Chondrocyte (in vitro differentiated cells): ENCODE results near the gene ZNF148. TPM values are rescaled to one million over a fixed set of nuclear protein-coding genes. Genes with fewer than 3 reads are reported as not detected.
A peak's percentile ranks its signal among the peaks of the same experiment; 100 is the strongest.

Experiments used
- DNase-seq: peaks from one replicate; pipeline ENCODE4 v3.0.0; 2021; ENCODE audit warnings: mixed read lengths, low spot score
- H3K27ac Mint-ChIP-seq: one replicate; pipeline ENCODE4 v1.8.0; 2021; ENCODE audit warnings: mild to moderate bottlenecking, moderate library complexity, mixed read lengths; ENCODE audit not compliant: unreplicated experiment
- H3K27me3 Mint-ChIP-seq: 2 replicates; pipeline ENCODE4 v1.8.0; 2021; ENCODE audit warnings: low read depth, mixed read lengths
- H3K36me3 Mint-ChIP-seq: 2 replicates; pipeline ENCODE4 v1.8.0; 2021; ENCODE audit warnings: low read depth, mixed read lengths
- H3K4me1 Mint-ChIP-seq: 2 replicates; pipeline ENCODE4 v1.8.0; 2021; ENCODE audit warnings: low read depth, mild to moderate bottlenecking, mixed read lengths
- H3K4me3 Mint-ChIP-seq: one replicate; pipeline ENCODE4 v1.8.0; 2021; ENCODE audit warnings: mild to moderate bottlenecking, moderate library complexity, mixed read lengths; ENCODE audit not compliant: unreplicated experiment
- H3K9me3 Mint-ChIP-seq: 2 replicates; pipeline ENCODE4 v1.8.0; 2021; ENCODE audit warnings: low read depth, mixed read lengths
- CTCF ChIP-seq: fragments of 200-600 bp; sonication (generic); IDR thresholded peaks from 2 replicates; pipeline ENCODE4 v1.5.0; 2021; ENCODE audit warnings: antibody characterized with exemption, mild to moderate bottlenecking, moderate library complexity
- total RNA-seq: library from RNA; stranded (reverse); gene quantifications from 3 replicates; pipeline ENCODE4 v1.2.1, GENCODE V29; 2021

ZNF148 gene
- total RNA-seq, 1 donor from 2014 or later = 45.9 TPM

GRCh38 chr3:125324341-125324740, 50.8 kb downstream of the ZNF148 start:
- Mint-ChIP-seq H3K4me3 (no peak overlapping the region), H3K27me3 (no peaks in the 10 kb centered on the region), H3K27ac (peak overlapping the region; percentile 60), H3K36me3 (peaks cover 4% of the 10 kb centered on the region), H3K4me1 (peaks cover 42% of the 10 kb centered on the region), H3K9me3 (peaks cover 6% of the 10 kb centered on the region)
- no peak for DNase-seq
- TF ChIP-seq CTCF = no peak

- DNase-seq = no peak
- H3K9me3 Mint-ChIP-seq = peaks cover 6% of the 10 kb centered on the region
- no peaks in the 10 kb centered on the region for H3K27me3 Mint-ChIP-seq
- H3K4me3 Mint-ChIP-seq = no peak overlapping the region
- TF ChIP-seq CTCF = no peak
- peak overlapping the region; percentile 83 for H3K27ac Mint-ChIP-seq
- H3K36me3 Mint-ChIP-seq = peaks cover 2% of the 10 kb centered on the region
- peaks cover 49% of the 10 kb centered on the region for H3K4me1 Mint-ChIP-seq
Observed at GRCh38 chr3:125322917-125323316, 52.2 kb downstream of the ZNF148 start.

DNA sequence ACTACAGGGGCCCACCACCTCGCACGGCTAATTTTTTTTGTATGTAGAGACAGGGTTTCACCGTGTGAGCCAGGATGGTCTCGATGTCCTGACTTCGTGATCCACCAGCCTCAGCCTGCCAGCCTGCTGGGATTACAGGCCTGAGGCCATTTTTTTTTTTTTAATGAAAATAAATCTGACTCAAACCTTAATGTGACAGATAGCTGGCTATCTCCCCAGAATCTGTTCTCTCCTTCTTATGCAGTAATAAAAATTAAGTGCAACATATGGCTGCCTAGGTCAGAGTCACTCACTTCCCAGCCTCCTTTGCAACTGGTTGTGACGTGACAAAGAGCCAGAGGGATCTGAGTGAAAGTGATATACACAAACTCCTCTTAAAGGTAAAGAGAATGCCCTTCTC, 53.0 kb downstream of the ZNF148 start:
- H3K36me3 Mint-ChIP-seq = peaks cover 2% of the 10 kb centered on the region
- no peak overlapping the region for H3K4me3 Mint-ChIP-seq
- H3K9me3 Mint-ChIP-seq = peaks cover 6% of the 10 kb centered on the region

DNA sequence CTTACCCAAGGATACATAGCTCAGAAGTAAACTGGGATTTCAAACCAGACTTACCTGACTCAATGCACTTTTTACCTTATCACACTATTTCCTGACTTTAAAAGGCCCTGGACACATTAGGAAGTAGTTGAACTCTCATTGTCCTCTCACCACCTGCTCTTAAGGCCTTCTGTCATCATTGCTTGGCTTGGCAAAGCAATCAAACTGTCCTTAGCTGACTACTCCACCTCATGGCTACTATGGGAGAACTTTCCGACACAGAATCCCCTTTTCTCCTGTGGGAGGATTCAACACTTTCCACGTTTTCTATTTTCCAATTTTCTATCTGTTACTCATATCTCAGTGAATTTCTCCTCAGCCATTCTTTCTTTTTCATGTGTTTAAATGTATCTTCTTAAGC, 55.4 kb downstream of the ZNF148 start:
- DNase-seq = no peak
- no peaks in the 10 kb centered on the region for H3K27me3 Mint-ChIP-seq
- H3K4me3 Mint-ChIP-seq = no peak overlapping the region
- peaks cover 33% of the 10 kb centered on the region for H3K4me1 Mint-ChIP-seq
- H3K9me3 Mint-ChIP-seq = no peaks in the 10 kb centered on the region
- peaks cover 8% of the 10 kb centered on the region for H3K36me3 Mint-ChIP-seq
- H3K27ac Mint-ChIP-seq = no peak overlapping the region
- TF ChIP-seq CTCF = no peak

More for the DNA sequence above, 53.0 kb downstream of the ZNF148 start:
- H3K27me3 Mint-ChIP-seq = no peaks in the 10 kb centered on the region
- H3K27ac Mint-ChIP-seq = peak overlapping the region; percentile 83
- no peak for TF ChIP-seq CTCF
- DNase-seq = no peak
- H3K4me1 Mint-ChIP-seq = peaks cover 48% of the 10 kb centered on the region

DNA sequence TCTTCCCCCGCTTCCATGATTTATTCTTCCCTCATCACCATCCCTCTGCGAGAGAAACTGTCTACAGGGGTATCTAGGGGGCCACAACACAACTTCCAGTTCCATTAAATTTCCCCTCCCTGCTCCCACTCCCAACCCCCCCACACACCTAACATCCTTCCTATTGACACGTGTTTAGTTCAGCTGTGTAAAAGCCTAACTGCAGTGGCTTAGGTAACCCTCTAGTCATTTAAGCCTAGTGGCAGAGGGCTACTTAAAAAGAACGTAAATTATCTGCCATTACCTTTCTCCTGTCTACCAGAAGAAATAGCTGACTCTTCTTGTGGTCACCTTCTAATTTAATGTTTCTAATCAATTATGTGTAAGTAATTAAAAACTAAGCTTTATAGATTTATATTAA, 56.3 kb downstream of the ZNF148 start:
- no peak for DNase-seq
- Mint-ChIP-seq H3K9me3 (no peaks in the 10 kb centered on the region), H3K36me3 (peaks cover 8% of the 10 kb centered on the region), H3K4me1 (peaks cover 24% of the 10 kb centered on the region), H3K4me3 (no peak overlapping the region), H3K27me3 (no peaks in the 10 kb centered on the region), H3K27ac (no peak overlapping the region)
- no peak for TF ChIP-seq CTCF
